Psoas muscle (tissue), 8 donors: Measurements from ENCODE around the gene TERB1. TPM values are rescaled to one million over a fixed set of nuclear protein-coding genes. Genes with fewer than 3 reads are reported as not detected.

Source experiments
- ATAC-seq, 4 donors: fragments of 200-7000 bp; cut with Tn5 transposase; one replicate each; pipeline ENCODE4 v1.9.1; 2020; ENCODE audit warnings: moderate library complexity in 3 of 4, mild to moderate bottlenecking in 2 of 4
- DNase-seq, 2 donors: peaks; one replicate each; pipeline ENCODE4 v3.0.0-alpha.2; 2020
- H3K27ac ChIP-seq: fragments of 200-600 bp; one replicate; pipeline ENCODE4 v1.8.0; 2022
- H3K27me3 ChIP-seq, 3 donors: fragments of 200-600 bp in 1 of 3; one replicate each; pipeline versions ENCODE4 v1.6.1 to v1.8.0; 2013 to 2022; ENCODE audit warnings: low read length in 2 of 3, mild to moderate bottlenecking in 2 of 3, moderate library complexity in 1 of 3; ENCODE audit not compliant: insufficient read depth in 3 of 3
- H3K36me3 ChIP-seq, 2 donors: fragments of 200-600 bp in 1 of 2; one replicate each; pipeline versions ENCODE4 v1.6.1 to v1.8.0; 2013 to 2022; ENCODE audit warnings: low read depth in 1 of 2, mild to moderate bottlenecking in 1 of 2, moderate library complexity in 1 of 2; ENCODE audit not compliant: insufficient read depth in 1 of 2
- H3K4me1 ChIP-seq: fragments of 200-600 bp; one replicate; pipeline ENCODE4 v1.8.0; 2022
- H3K4me3 ChIP-seq: fragments of 200-600 bp; one replicate; pipeline ENCODE4 v1.8.0; 2022; ENCODE audit warnings: mild to moderate bottlenecking
- H3K9me3 ChIP-seq: fragments of 200-600 bp; one replicate; pipeline ENCODE4 v1.8.0; 2022
- CTCF ChIP-seq: fragments of 200-600 bp; IDR thresholded peaks from one replicate; pipeline ENCODE4 v1.8.0; 2022; ENCODE audit warnings: antibody characterized with exemption
- WGBS, 3 donors: extraction: QIAGEN DNeasy Blood & Tissue Kit; methylation state at CpG; one replicate each; pipeline versions ENCODE4 v1.1.6 to v1.1.7; 2013; 5-methylcytosine and 5-hydroxymethylcytosine counted together
- intact Hi-C, 2 donors: fragments of 100-400 bp; cut with DNase I; formaldehyde crosslinking; loops; one replicate each; pipeline versions ENCODE4 v1.11.0 to v1.14.2; 2022
- polyA plus RNA-seq, 3 donors: library from polyadenylated mRNA; stranded (reverse); fragments of 200-250 nt; gene quantifications; one replicate each; pipeline ENCODE4 v1.2.3, GENCODE V29; 2013
- total RNA-seq, 4 donors: library from RNA; stranded (reverse); fragmentation: NEBNext Ultra II Directional in 2 of 4; extraction: Animal tissue kit (Norgen Biotek cat#: 25700) in 2 of 4; gene quantifications; one replicate each; pipeline versions ENCODE4 v1.2.1 to v1.2.4, GENCODE V29; 2021 to 2023
- donor health status: healthy with polysubstance abuse.
- donor health status: DM: no; HTN: no; CAD: no; lungs with moderate emphysema.
- donor health status: Bipolar disorder and iron deficiency.
- donor health status: healthy.
- donor health status: DM: yes; HTN: yes; CAD: no.
- donor health status: DM: no; HTN: no; CAD: no.
- donor health status: DM: no; HTN: no; CAD: no.
- donor health status: DM: yes; HTN: yes; CAD: no.

Gene TERB1
- total and polyA plus RNA-seq, 7 donors: 0.26 TPM; not detected in 6

- H3K4me3 ChIP-seq: no peak overlapping the region
- TF ChIP-seq CTCF: no peak
- intact Hi-C loops: no loop called here
- no peaks in the 10 kb centered on the region for H3K9me3 ChIP-seq
- no peaks in the 10 kb centered on the region for H3K36me3 ChIP-seq
- DNase-seq (no peak), ATAC-seq (no peak)
- H3K27ac ChIP-seq: no peak overlapping the region
- H3K27me3 ChIP-seq: no peaks in the 10 kb centered on the region
- no peaks in the 10 kb centered on the region for H3K4me1 ChIP-seq
Measured at GRCh38 chr16:66776457-66776856, 24.9 kb downstream of the TERB1 start.

- intact Hi-C loops: no loop called here
- Histone ChIP-seq H3K9me3 (no peaks in the 10 kb centered on the region), H3K27ac (no peak overlapping the region), H3K36me3 (no peaks in the 10 kb centered on the region), H3K27me3 (no peaks in the 10 kb centered on the region), H3K4me3 (no peak overlapping the region), H3K4me1 (no peaks in the 10 kb centered on the region)
- DNase-seq (no peak), ATAC-seq (no peak)
- TF ChIP-seq CTCF: no peak
- 68 to 73% (median 71%) methylated on average over 2 of the region's 2 CpGs for WGBS, 3 donors
Measured at GRCh38 chr16:66774981-66775380, 26.4 kb downstream of the TERB1 start.

- intact Hi-C loops: loop anchor here in 1 of 2 donors (10.0 kb wide), 2 partner anchors 93 to 353 kb away; no protein-coding TSS in a partner anchor
- ATAC-seq: no peak
- TF ChIP-seq CTCF: no peak
Measured at GRCh38 chr16:66758086-66758485, 43.3 kb downstream of the TERB1 start.

GRCh38 chr16:66754819-66755218, 46.6 kb downstream of the TERB1 start:
- Histone ChIP-seq H3K9me3 (no peaks in the 10 kb centered on the region), H3K36me3 (peaks cover 0 to 2% of the 10 kb centered on the region in 2 donors), H3K4me1 (peaks cover 15% of the 10 kb centered on the region), H3K4me3 (no peak overlapping the region), H3K27me3 (no peaks in the 10 kb centered on the region), H3K27ac (no peak overlapping the region)
- no peak for DNase-seq
- no peak for TF ChIP-seq CTCF
- no peak for ATAC-seq
- intact Hi-C loops: loop anchor here in 1 of 2 donors (10.0 kb wide), 2 partner anchors 90 to 350 kb away; no protein-coding TSS in a partner anchor
- WGBS, 3 donors: 69 to 77% (median 75%) methylated on average over 3 of the region's 3 CpGs

More at GRCh38 chr16:66758086-66758485, 43.3 kb downstream of the TERB1 start:
- no peak overlapping the region for H3K4me3 ChIP-seq
- no peaks in the 10 kb centered on the region for H3K36me3 ChIP-seq
- H3K27me3 ChIP-seq: no peaks in the 10 kb centered on the region
- H3K27ac ChIP-seq: no peak overlapping the region
- no peaks in the 10 kb centered on the region for H3K4me1 ChIP-seq
- no peaks in the 10 kb centered on the region for H3K9me3 ChIP-seq
- DNase-seq: no peak

- H3K4me3 ChIP-seq: no peak overlapping the region
- no peaks in the 10 kb centered on the region for H3K27me3 ChIP-seq
- peaks cover 21% of the 10 kb centered on the region for H3K4me1 ChIP-seq
- H3K36me3 ChIP-seq: peaks cover 2 to 6% of the 10 kb centered on the region in 2 donors
- H3K9me3 ChIP-seq: no peaks in the 10 kb centered on the region
- 96 to 98% (median 97%) methylated on average over 2 of the region's 2 CpGs for WGBS, 3 donors
- ATAC-seq (no peak), DNase-seq (no peak)
- intact Hi-C loops: loop anchor here in 1 of 2 donors (10.0 kb wide), 2 partner anchors 89 to 349 kb away; no protein-coding TSS in a partner anchor
- TF ChIP-seq CTCF: no peak
- no peak overlapping the region for H3K27ac ChIP-seq
Measured at GRCh38 chr16:66754211-66754610, 47.2 kb downstream of the TERB1 start.
